Neural progenitor cell (in vitro differentiated cells): ENCODE data around the gene ZNG1C.
"Not testable (repeated sequence)": the region's sequence is repeated elsewhere in the genome, so short reads cannot be mapped to it uniquely, and the experiment has no call there.

Experiments
- EZH2 ChIP-seq: fragments of 200-600 bp; sonication (generic); IDR thresholded peaks from 2 replicates; pipeline ENCODE4 v1.6.1; 2017; ENCODE audit warnings: antibody characterized with exemption, mild to moderate bottlenecking, moderate library complexity
- EZH2phosphoT487 ChIP-seq: fragments of 200-600 bp; sonication (generic); IDR thresholded peaks from 2 replicates; pipeline ENCODE4 v1.6.1; 2017; ENCODE audit warnings: antibody characterized with exemption
- TF ChIP-seq, protein P1 (sequence below): fragments of 200-600 bp; sonication (generic); IDR thresholded peaks from 2 replicates; pipeline ENCODE4 v1.5.1; 2017; ENCODE audit warnings: antibody characterized with exemption, mild to moderate bottlenecking

- not testable (repeated sequence) for TF ChIP-seq EZH2phosphoT487, EZH2
- TF ChIP-seq, protein P1, sequence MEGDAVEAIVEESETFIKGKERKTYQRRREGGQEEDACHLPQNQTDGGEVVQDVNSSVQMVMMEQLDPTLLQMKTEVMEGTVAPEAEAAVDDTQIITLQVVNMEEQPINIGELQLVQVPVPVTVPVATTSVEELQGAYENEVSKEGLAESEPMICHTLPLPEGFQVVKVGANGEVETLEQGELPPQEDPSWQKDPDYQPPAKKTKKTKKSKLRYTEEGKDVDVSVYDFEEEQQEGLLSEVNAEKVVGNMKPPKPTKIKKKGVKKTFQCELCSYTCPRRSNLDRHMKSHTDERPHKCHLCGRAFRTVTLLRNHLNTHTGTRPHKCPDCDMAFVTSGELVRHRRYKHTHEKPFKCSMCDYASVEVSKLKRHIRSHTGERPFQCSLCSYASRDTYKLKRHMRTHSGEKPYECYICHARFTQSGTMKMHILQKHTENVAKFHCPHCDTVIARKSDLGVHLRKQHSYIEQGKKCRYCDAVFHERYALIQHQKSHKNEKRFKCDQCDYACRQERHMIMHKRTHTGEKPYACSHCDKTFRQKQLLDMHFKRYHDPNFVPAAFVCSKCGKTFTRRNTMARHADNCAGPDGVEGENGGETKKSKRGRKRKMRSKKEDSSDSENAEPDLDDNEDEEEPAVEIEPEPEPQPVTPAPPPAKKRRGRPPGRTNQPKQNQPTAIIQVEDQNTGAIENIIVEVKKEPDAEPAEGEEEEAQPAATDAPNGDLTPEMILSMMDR = peak; percentile 25
Observed at GRCh38 chr9:68342265-68343025, 100.7 kb downstream of the ZNG1C start.
